Metanephros (tissue), 1 donor: ENCODE measurements around the gene CRTC3. TPM values are rescaled to one million over a fixed set of nuclear protein-coding genes. Genes with fewer than 3 reads are reported as not detected.

Source experiments
- total RNA-seq: library from RNA; depleted of rRNA; stranded (reverse); fragments of >200 nt; gene quantifications from one replicate; pipeline ENCODE4 v1.2.3, GENCODE V29; 2014

Gene CRTC3, protein sequence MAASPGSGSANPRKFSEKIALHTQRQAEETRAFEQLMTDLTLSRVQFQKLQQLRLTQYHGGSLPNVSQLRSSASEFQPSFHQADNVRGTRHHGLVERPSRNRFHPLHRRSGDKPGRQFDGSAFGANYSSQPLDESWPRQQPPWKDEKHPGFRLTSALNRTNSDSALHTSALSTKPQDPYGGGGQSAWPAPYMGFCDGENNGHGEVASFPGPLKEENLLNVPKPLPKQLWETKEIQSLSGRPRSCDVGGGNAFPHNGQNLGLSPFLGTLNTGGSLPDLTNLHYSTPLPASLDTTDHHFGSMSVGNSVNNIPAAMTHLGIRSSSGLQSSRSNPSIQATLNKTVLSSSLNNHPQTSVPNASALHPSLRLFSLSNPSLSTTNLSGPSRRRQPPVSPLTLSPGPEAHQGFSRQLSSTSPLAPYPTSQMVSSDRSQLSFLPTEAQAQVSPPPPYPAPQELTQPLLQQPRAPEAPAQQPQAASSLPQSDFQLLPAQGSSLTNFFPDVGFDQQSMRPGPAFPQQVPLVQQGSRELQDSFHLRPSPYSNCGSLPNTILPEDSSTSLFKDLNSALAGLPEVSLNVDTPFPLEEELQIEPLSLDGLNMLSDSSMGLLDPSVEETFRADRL
- total RNA-seq: 33.1 TPM

GRCh38 chr15:90529371-90530249 is at the start of gene CRTC3:
CRTC3 (plus strand) TSS chr15:90529923; CDS start chr15:90530072, 149 bp downstream.

Other genes with a start within 250 kb of the CRTC3 start
- 1.8 TPM for gene ZNF774, start 177.6 kb upstream of the CRTC3 start, total RNA-seq
- 154 TPM for gene IQGAP1, start 141.7 kb upstream of the CRTC3 start, total RNA-seq
- gene BLM, start 187.4 kb downstream of the CRTC3 start, total RNA-seq: 6.5 TPM